ENCODE measurements around the gene FAF1. TPM values are rescaled to one million over a fixed set of nuclear protein-coding genes. Genes with fewer than 3 reads are reported as not detected.

The FAF1 gene
- total RNA-seq, 4 donors from 2014 or later, result 39.7 to 60.6 (median 42.9) TPM

GRCh38 chr1:50637460-50637859 lies 322.6 kb downstream of the FAF1 start:
- no peaks in the 10 kb centered on the region for H3K27me3 ChIP-seq
- intact Hi-C loops (cut with DNase I), result no loop called here
- no peaks in the 10 kb centered on the region for H3K36me3 ChIP-seq
- no peaks in the 10 kb centered on the region for H3K9me3 ChIP-seq
- TF ChIP-seq POLR2AphosphoS5 (IDR thresholded peaks at IDR 0.05), result no peak
- TF ChIP-seq EP300 (IDR thresholded peaks at IDR 0.05), result no peak
- no peak for TF ChIP-seq CTCF (IDR thresholded peaks at IDR 0.05)
- no peak for TF ChIP-seq POLR2A (IDR thresholded peaks at IDR 0.05; ENCODE audit: low read depth)
- H3K4me3 ChIP-seq, result no peak overlapping the region
- H3K4me1 ChIP-seq, result no peaks in the 10 kb centered on the region
- 80% methylated on average over 1 of the region's 1 CpG for WGBS
- H3K27ac ChIP-seq (replicated peaks in 1 of 4), result no peak overlapping the region
- no peak for DNase-seq (ENCODE audit: extremely low spot score)

GRCh38 chr1:50634251-50634650 lies 325.8 kb downstream of the FAF1 start:
- no peaks in the 10 kb centered on the region for H3K27me3 ChIP-seq
- no peak for TF ChIP-seq POLR2AphosphoS5 (IDR thresholded peaks at IDR 0.05)
- TF ChIP-seq CTCF (IDR thresholded peaks at IDR 0.05), result no peak
- TF ChIP-seq EP300 (IDR thresholded peaks at IDR 0.05), result no peak
- no peak for TF ChIP-seq POLR2A (IDR thresholded peaks at IDR 0.05; ENCODE audit: low read depth)
- H3K9me3 ChIP-seq, result no peaks in the 10 kb centered on the region
- DNase-seq (ENCODE audit: extremely low spot score), result no peak
- H3K4me1 ChIP-seq, result no peaks in the 10 kb centered on the region
- no peaks in the 10 kb centered on the region for H3K36me3 ChIP-seq
- no peak overlapping the region for H3K4me3 ChIP-seq
- WGBS, result 79% methylated on average over 1 of the region's 1 CpG
- H3K27ac ChIP-seq (replicated peaks in 1 of 4), result no peak overlapping the region
- intact Hi-C loops (cut with DNase I), result no loop called here

DNA sequence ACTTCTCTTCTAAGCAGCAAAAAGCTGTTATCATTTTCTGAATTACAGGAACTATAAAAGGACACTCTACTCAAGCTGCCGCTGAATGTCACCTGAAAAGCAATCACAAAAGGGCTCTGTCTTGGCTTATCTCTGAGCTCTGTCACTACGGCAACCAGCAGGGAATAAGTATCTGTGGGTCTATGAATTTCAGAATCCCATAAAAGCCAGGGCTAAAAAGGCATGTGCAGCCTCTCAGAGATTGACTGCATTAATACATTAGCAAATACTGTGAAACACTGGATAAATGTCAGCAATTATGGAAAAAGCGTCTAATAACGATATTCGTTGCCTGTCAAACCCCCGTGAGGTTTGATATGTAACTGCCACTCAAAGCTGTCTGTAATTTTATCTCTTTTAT lies 326.6 kb downstream of the FAF1 start:
- intact Hi-C loops (cut with DNase I), result no loop called here
- Histone ChIP-seq H3K4me1 (no peaks in the 10 kb centered on the region), H3K36me3 (no peaks in the 10 kb centered on the region), H3K4me3 (no peak overlapping the region), H3K27me3 (no peaks in the 10 kb centered on the region), H3K27ac (replicated peaks in 1 of 4) (no peak overlapping the region), H3K9me3 (no peaks in the 10 kb centered on the region)
- DNase-seq (ENCODE audit: extremely low spot score), result no peak
- 89% methylated on average over 6 of the region's 6 CpGs for WGBS
- TF ChIP-seq POLR2A (IDR thresholded peaks at IDR 0.05; ENCODE audit: low read depth) (no peak), POLR2AphosphoS5 (IDR thresholded peaks at IDR 0.05) (no peak), CTCF (IDR thresholded peaks at IDR 0.05) (no peak), EP300 (IDR thresholded peaks at IDR 0.05) (no peak)

- Histone ChIP-seq H3K4me3 (no peak overlapping the region), H3K4me1 (no peaks in the 10 kb centered on the region), H3K27ac (replicated peaks in 1 of 4) (no peak overlapping the region), H3K27me3 (no peaks in the 10 kb centered on the region), H3K9me3 (no peaks in the 10 kb centered on the region), H3K36me3 (no peaks in the 10 kb centered on the region)
- DNase-seq (ENCODE audit: extremely low spot score), result no peak
- TF ChIP-seq POLR2A (IDR thresholded peaks at IDR 0.05; ENCODE audit: low read depth) (no peak), CTCF (IDR thresholded peaks at IDR 0.05) (no peak), POLR2AphosphoS5 (IDR thresholded peaks at IDR 0.05) (no peak), EP300 (IDR thresholded peaks at IDR 0.05) (no peak)
- intact Hi-C loops (cut with DNase I), result no loop called here
Measured at GRCh38 chr1:50631161-50631560, 328.9 kb downstream of the FAF1 start.

GRCh38 chr1:50622259-50622658 lies 337.8 kb downstream of the FAF1 start:
- no peak for DNase-seq (ENCODE audit: extremely low spot score)
- Histone ChIP-seq H3K27ac (replicated peaks in 1 of 4) (no peak overlapping the region), H3K27me3 (no peaks in the 10 kb centered on the region), H3K9me3 (no peaks in the 10 kb centered on the region), H3K4me3 (no peak overlapping the region), H3K36me3 (no peaks in the 10 kb centered on the region), H3K4me1 (no peaks in the 10 kb centered on the region)
- no peak for TF ChIP-seq POLR2A (IDR thresholded peaks at IDR 0.05; ENCODE audit: low read depth)
- TF ChIP-seq CTCF (IDR thresholded peaks at IDR 0.05), result no peak
- TF ChIP-seq EP300 (IDR thresholded peaks at IDR 0.05), result no peak
- no peak for TF ChIP-seq POLR2AphosphoS5 (IDR thresholded peaks at IDR 0.05)
- intact Hi-C loops (cut with DNase I), result no loop called here
- 98% methylated on average over 2 of the region's 2 CpGs for WGBS

Data from esophagus muscularis mucosa (tissue), 4 donors.